Stomach (tissue), 9 donors: ENCODE results near the gene COQ4. TPM values are rescaled to one million over a fixed set of nuclear protein-coding genes. Genes with fewer than 3 reads are reported as not detected.
A peak's percentile ranks its signal among the peaks of the same experiment; 100 is the strongest.

Source experiments
- DNase-seq, 2 donors: peaks; one replicate each; pipeline versions ENCODE4 v3.0.0 to v3.0.0-alpha.2; 2013 to 2019
- H3K27ac ChIP-seq, 5 donors: fragments of 200-600 bp in 4 of 5; sonication (generic) in 4 of 5; one replicate each; pipeline ENCODE4 v1.5.1; 2013 to 2019; ENCODE audit warnings: mild to moderate bottlenecking in 1 of 5, moderate library complexity in 1 of 5
- H3K27me3 ChIP-seq, 3 donors: fragments of 200-600 bp; sonication (generic); one replicate each; pipeline ENCODE4 v1.5.1; 2017 to 2019; ENCODE audit warnings: mixed run types in 1 of 3
- H3K36me3 ChIP-seq, 4 donors: fragments of 200-600 bp; sonication (generic); 1 replicate in 3 of 4; 2 replicates in 1 of 4; pipeline ENCODE4 v1.5.1; 2016 to 2019
- H3K4me1 ChIP-seq, 4 donors: fragments of 200-600 bp; sonication (generic); one replicate each; pipeline ENCODE4 v1.5.1; 2016 to 2019
- H3K4me3 ChIP-seq, 4 donors: fragments of 200-600 bp; sonication (generic) in 3 of 4; one replicate each; pipeline ENCODE4 v1.5.1; 2016 to 2019; ENCODE audit warnings: mild to moderate bottlenecking in 1 of 4
- H3K9me3 ChIP-seq, 4 donors: fragments of 200-600 bp; sonication (generic); one replicate each; pipeline ENCODE4 v1.5.1; 2016 to 2019
- CTCF ChIP-seq, 7 experiments: fragments of 450-650 bp in 4 of 7; fragments of 200-600 bp in 3 of 7; sonication (generic) in 3 of 7; IDR thresholded peaks; one replicate each; pipeline ENCODE4 v1.5.1; 2016 to 2019; ENCODE audit warnings: antibody characterized with exemption in 7 of 7, control low read depth in 2 of 7, mild to moderate bottlenecking in 1 of 7
- EP300 ChIP-seq: sonication (generic); formaldehyde crosslinking; IDR thresholded peaks from one replicate; pipeline ENCODE4 v1.6.1; 2017; ENCODE audit warnings: antibody characterized with exemption
- POLR2A ChIP-seq, 4 donors: fragments of 450-650 bp; IDR thresholded peaks; one replicate each; pipeline ENCODE4 v1.6.1; 2016; ENCODE audit warnings: antibody characterized with exemption in 4 of 4, control low read depth in 2 of 4, mild to moderate bottlenecking in 1 of 4, moderate library complexity in 1 of 4
- POLR2AphosphoS5 ChIP-seq, 3 donors: sonication (generic); formaldehyde crosslinking; IDR thresholded peaks; one replicate each; pipeline ENCODE4 v1.6.1; 2016; ENCODE audit warnings: antibody characterized with exemption in 3 of 3
- WGBS, 5 donors: extraction: QIAGEN DNeasy Blood & Tissue Kit in 3 of 5; methylation state at CpG; one replicate each; pipeline versions ENCODE4 v1.1.5 to v1.1.7; 2013 to 2018; 5-methylcytosine and 5-hydroxymethylcytosine counted together
- intact Hi-C: fragments of 100-400 bp; cut with DNase I; formaldehyde crosslinking; loops from one replicate; pipeline ENCODE4 v1.15.1; 2023; ENCODE audit warnings: low total_unique reads
- polyA plus RNA-seq, 3 donors: library from polyadenylated mRNA; stranded (reverse); fragments of 200-250 nt; gene quantifications; one replicate each; pipeline ENCODE4 v1.2.3, GENCODE V29; 2013
- total RNA-seq, 5 donors: library from RNA; depleted of rRNA; stranded (reverse); fragments of >200 nt; gene quantifications; one replicate each; pipeline versions ENCODE4 v1.1.0 to v1.2.3, GENCODE V29; 2014 to 2016
- donor health status: healthy with polysubstance abuse.
- donor health status: Bipolar disorder and iron deficiency.
- donor health status: healthy.

Gene COQ4
- total and polyA plus RNA-seq, 8 donors, result 10.5 to 156 (median 63.7) TPM

- H3K27me3 ChIP-seq, result no peaks in the 10 kb centered on the region
- H3K27ac ChIP-seq, result peak overlapping the region in 2 of 5 donors; percentile 90 to 92
- peaks cover 23 to 58% (median 50%) of the 10 kb centered on the region in 4 donors for H3K36me3 ChIP-seq
- WGBS, 5 donors, result 70 to 79% (median 72%) methylated on average over 7 of the region's 7 CpGs
- DNase-seq, result no peak
- H3K4me3 ChIP-seq, result peak overlapping the region; percentile 78 to 97 (median 92)
- no peaks in the 10 kb centered on the region for H3K9me3 ChIP-seq
- intact Hi-C loops, result no loop called here
- TF ChIP-seq POLR2A (IDR thresholded peaks at IDR 0.05), result no peak
- no peak for TF ChIP-seq EP300
- TF ChIP-seq CTCF (IDR thresholded peaks at IDR 0.05), result no peak
- no peak for TF ChIP-seq POLR2AphosphoS5 (IDR thresholded peaks at IDR 0.05)
- peaks cover 20 to 38% (median 38%) of the 10 kb centered on the region in 4 donors for H3K4me1 ChIP-seq
Measured at GRCh38 chr9:128321343-128321742, 1.3 kb upstream of the COQ4 start.

- no peak for TF ChIP-seq EP300
- TF ChIP-seq POLR2AphosphoS5 (IDR thresholded peaks at IDR 0.05), result no peak
- TF ChIP-seq POLR2A (IDR thresholded peaks at IDR 0.05), result no peak
- H3K9me3 ChIP-seq, result no peaks in the 10 kb centered on the region
- H3K4me3 ChIP-seq, result peak overlapping the region; percentile 78 to 97 (median 92)
- H3K4me1 ChIP-seq, result peaks cover 20 to 38% (median 38%) of the 10 kb centered on the region in 4 donors
- intact Hi-C loops, result no loop called here
- DNase-seq, result no peak
- 1 to 2% (median 1%) methylated on average over 21 of the region's 21 CpGs for WGBS, 5 donors
- peak overlapping the region; percentile 87 to 96 (median 92) for H3K27ac ChIP-seq
- no peaks in the 10 kb centered on the region for H3K27me3 ChIP-seq
- H3K36me3 ChIP-seq, result peaks cover 21 to 58% (median 50%) of the 10 kb centered on the region in 4 donors
Measured at GRCh38 chr9:128321879-128322403, 698 bp upstream of the COQ4 start.

- WGBS, 5 donors, result 21 to 25% (median 22%) methylated on average over 16 of the region's 16 CpGs
- no peak for DNase-seq
- H3K27me3 ChIP-seq, result no peaks in the 10 kb centered on the region
- H3K27ac ChIP-seq, result peak overlapping the region; percentile 87 to 96 (median 92)
- TF ChIP-seq POLR2AphosphoS5 (IDR thresholded peaks at IDR 0.05), result no peak
- no peak for TF ChIP-seq POLR2A (IDR thresholded peaks at IDR 0.05)
- TF ChIP-seq CTCF (IDR thresholded peaks at IDR 0.05), result no peak
- no peak for TF ChIP-seq EP300
- H3K4me1 ChIP-seq, result peaks cover 20 to 38% (median 38%) of the 10 kb centered on the region in 4 donors
- no peaks in the 10 kb centered on the region for H3K9me3 ChIP-seq
- H3K4me3 ChIP-seq, result peak overlapping the region; percentile 78 to 97 (median 92)
- H3K36me3 ChIP-seq, result peaks cover 23 to 58% (median 50%) of the 10 kb centered on the region in 4 donors
- intact Hi-C loops, result no loop called here
Measured at GRCh38 chr9:128323212-128323730, 632 bp downstream of the COQ4 start.

- 81 to 87% (median 83%) methylated on average over 12 of the region's 12 CpGs for WGBS, 5 donors
- peak overlapping the region in 2 of 5 donors; percentile 87 to 92 for H3K27ac ChIP-seq
- peak overlapping the region; percentile 78 to 97 (median 92) for H3K4me3 ChIP-seq
Measured at GRCh38 chr9:128323791-128324190, 1.2 kb downstream of the COQ4 start.

More at GRCh38 chr9:128323791-128324190, 1.2 kb downstream of the COQ4 start:
- no peak for DNase-seq
- Histone ChIP-seq H3K4me1 (peaks cover 20 to 40% (median 38%) of the 10 kb centered on the region in 4 donors), H3K9me3 (no peaks in the 10 kb centered on the region), H3K36me3 (peaks cover 24 to 58% (median 50%) of the 10 kb centered on the region in 4 donors), H3K27me3 (no peaks in the 10 kb centered on the region)
- TF ChIP-seq EP300 (no peak), POLR2A (IDR thresholded peaks at IDR 0.05) (no peak), POLR2AphosphoS5 (IDR thresholded peaks at IDR 0.05) (no peak), CTCF (IDR thresholded peaks at IDR 0.05) (no peak)
- intact Hi-C loops, result no loop called here
